Astrocyte of the cerebellum (primary cell): ENCODE data around the gene KCNK10.

ENCODE experiments used
- DNase-seq: peaks from one replicate; pipeline ENCODE4 v3.0.0-alpha.2; 2011; ENCODE audit warnings: low read depth
- H3K4me3 ChIP-seq: 2 replicates; pipeline ENCODE4 v1.5.1; 2011; ENCODE audit warnings: mild to moderate bottlenecking, low read depth, low read length, moderate library complexity
- in situ Hi-C: cut with HindIII; loops from 2 replicates; pipeline ENCODE4 v1.10.0; 2017; ENCODE audit warnings: low sequenced_read_pairs
- TF ChIP-seq, protein P1 (sequence below): IDR thresholded peaks from 2 replicates; pipeline ENCODE4 v1.5.1; 2012; ENCODE audit warnings: low read length, low read depth, moderate library complexity, mild to moderate bottlenecking; ENCODE audit errors: missing control alignments

The KCNK10 gene

DNA sequence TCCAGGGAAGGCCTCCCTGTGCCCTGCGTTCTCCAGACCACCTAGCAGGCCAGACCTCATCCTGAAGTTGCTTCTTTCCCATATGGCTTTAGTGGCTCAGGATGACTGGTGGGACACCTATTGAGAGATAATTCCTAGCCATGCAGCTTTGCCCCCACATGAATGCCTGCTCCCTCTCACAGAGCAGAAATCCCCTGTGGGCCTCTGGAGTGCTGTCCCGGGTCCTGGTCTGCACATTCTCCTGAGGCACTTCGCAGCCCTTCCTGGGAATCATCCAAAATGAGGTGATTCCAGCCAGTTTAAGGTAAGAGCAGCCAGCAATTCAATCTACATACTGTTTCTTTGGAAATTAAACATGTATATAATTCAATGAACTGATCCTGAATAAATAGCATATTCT lies 182.2 kb downstream of the KCNK10 start:
- in situ Hi-C loops = no loop called here
- DNase-seq = no peak
- H3K4me3 ChIP-seq = no peak overlapping the region
- TF ChIP-seq, protein P1, sequence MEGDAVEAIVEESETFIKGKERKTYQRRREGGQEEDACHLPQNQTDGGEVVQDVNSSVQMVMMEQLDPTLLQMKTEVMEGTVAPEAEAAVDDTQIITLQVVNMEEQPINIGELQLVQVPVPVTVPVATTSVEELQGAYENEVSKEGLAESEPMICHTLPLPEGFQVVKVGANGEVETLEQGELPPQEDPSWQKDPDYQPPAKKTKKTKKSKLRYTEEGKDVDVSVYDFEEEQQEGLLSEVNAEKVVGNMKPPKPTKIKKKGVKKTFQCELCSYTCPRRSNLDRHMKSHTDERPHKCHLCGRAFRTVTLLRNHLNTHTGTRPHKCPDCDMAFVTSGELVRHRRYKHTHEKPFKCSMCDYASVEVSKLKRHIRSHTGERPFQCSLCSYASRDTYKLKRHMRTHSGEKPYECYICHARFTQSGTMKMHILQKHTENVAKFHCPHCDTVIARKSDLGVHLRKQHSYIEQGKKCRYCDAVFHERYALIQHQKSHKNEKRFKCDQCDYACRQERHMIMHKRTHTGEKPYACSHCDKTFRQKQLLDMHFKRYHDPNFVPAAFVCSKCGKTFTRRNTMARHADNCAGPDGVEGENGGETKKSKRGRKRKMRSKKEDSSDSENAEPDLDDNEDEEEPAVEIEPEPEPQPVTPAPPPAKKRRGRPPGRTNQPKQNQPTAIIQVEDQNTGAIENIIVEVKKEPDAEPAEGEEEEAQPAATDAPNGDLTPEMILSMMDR = no peak

DNA sequence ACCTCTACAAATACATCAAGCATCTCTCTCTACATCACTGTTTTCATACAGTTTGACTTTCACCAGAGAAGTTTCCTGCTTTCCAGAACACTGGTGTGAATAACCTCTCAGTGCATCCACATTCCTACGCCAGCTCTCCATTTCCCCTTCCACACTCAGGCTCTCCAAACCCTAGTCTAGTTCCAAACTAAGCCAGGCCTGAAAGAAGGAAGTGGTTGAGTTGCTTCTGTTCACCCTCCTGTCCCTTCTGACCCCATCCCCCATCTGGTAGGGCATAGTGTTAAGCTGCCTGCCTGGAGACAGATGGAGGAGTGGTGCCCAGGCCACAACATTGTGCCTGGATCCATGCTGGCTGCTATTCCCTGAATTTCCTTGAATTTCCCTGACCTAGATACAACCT lies 185.7 kb downstream of the KCNK10 start:
- no peak for DNase-seq
- no peak overlapping the region for H3K4me3 ChIP-seq
- in situ Hi-C loops = no loop called here
- TF ChIP-seq, protein P1 = no peak
